GM12874 (cell line): ENCODE results near the gene MPDU1.

Experiments
- TF ChIP-seq, protein P1 (sequence below): IDR thresholded peaks from 2 replicates; pipeline ENCODE4 v1.5.1; 2011; ENCODE audit warnings: low read depth, mild to moderate bottlenecking, control low read depth, low read length, moderate library complexity; ENCODE audit not compliant: insufficient read depth

MPDU1 gene

DNA sequence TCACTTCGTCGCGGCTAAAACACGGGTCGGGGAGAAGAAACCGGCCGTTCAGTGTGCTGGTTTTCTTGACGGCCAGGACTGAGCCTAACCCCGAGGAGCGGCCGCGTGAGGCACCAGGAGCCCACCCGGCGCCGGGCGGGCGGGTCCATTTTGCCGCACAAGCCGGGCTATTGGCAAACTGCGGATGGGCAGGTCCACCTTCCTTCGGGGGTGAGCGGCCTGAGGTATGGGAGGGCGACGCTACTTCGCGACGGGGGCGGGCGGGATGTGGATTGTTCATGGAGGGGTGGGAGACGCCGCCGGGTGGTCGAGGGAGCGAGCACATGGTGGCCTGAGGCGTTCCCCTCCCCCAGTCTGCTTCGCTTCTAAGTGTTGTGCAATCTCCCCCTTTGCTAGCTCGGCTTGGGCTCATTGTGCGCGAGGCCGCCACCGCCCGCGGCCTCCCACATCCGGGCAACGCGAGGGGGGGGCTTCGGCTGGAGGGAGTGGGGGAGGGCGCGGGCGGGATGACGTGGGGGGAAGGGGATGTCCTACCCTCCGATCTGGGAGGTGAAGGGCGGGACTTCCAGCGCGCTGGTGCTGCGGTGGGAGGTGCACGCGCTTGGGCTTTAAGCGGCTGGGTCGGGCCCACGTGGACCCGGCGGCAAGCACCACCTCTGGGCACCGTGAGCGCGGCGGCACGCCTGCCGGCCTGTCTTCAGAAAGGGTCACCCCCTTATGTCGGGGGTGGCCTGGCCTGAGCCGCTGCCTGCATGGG is 10.2 kb upstream of the MPDU1 start:
- TF ChIP-seq, protein P1, sequence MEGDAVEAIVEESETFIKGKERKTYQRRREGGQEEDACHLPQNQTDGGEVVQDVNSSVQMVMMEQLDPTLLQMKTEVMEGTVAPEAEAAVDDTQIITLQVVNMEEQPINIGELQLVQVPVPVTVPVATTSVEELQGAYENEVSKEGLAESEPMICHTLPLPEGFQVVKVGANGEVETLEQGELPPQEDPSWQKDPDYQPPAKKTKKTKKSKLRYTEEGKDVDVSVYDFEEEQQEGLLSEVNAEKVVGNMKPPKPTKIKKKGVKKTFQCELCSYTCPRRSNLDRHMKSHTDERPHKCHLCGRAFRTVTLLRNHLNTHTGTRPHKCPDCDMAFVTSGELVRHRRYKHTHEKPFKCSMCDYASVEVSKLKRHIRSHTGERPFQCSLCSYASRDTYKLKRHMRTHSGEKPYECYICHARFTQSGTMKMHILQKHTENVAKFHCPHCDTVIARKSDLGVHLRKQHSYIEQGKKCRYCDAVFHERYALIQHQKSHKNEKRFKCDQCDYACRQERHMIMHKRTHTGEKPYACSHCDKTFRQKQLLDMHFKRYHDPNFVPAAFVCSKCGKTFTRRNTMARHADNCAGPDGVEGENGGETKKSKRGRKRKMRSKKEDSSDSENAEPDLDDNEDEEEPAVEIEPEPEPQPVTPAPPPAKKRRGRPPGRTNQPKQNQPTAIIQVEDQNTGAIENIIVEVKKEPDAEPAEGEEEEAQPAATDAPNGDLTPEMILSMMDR = no peak

DNA sequence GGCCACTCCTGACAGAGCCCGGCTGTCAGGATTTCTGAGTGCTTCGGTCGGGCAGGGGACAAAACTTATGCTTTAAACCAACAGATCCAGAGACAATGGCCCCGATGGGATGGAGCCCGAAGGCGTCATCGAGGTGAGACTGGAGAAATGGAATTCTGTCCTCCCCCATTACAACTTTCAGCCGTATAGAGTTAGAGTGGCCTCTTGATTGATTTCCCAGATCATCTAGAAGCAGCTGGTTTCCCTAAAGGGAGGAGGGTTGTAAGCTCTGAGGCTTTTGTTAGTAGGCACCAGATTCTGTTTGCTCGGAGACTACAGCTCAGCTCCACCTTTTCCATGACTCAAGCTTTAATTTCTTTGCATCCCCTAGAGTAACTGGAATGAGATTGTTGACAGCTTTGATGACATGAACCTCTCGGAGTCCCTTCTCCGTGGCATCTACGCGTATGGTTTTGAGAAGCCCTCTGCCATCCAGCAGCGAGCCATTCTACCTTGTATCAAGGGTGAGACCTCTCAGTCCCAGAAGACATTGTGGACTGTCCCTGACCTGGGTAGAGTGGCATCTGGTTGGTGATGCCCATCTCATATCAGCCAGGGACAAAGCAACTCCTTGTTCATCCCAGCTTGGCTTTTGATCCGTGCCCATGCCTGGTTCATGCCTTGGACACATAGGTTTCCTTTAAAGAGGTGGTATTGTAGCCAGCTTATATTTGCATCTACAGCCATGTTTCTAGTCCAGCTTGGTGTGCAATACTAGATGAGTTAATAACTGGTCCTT is 9.3 kb upstream of the MPDU1 start:
- TF ChIP-seq, protein P1 = no peak

DNA sequence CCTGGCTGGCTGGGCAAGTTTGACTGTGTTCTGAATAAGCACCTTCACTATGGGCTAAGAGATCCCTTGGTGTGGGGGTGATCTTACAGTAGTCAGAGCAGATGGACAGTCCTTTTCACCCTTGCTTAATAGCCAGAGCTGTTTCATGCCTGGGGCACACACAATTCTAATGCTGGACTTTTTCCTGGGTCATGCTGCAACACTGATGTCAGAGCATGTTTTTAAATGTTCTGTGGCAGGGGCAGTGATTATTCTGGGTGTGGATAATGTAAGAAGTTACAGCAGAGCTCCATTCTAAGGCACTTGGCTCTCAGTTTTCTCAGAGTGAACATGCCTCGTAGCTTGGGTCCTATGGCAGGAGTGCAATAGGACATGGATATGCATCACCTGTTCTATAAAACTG is 8.2 kb upstream of the MPDU1 start:
- TF ChIP-seq, protein P1 = no peak

DNA sequence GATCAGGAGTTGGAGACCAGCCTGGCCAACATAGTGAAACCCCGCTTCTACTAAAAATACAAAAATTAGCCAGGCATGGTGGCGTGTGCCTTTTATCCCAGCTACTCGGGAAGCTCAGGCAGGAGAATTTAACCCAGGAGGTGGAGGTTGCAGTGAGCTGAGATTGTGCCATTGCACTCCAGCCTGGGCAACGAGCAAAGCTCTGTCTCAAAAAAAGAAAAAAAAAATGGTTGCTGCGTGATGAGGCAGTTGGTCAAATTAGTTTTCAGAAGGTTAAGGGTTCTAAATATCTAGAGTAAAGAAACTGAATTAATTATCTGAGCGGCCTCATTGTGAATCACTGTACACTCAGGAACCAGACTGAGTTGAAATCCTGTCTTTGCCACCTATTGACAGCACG is 7.7 kb upstream of the MPDU1 start:
- TF ChIP-seq, protein P1 = no peak

DNA sequence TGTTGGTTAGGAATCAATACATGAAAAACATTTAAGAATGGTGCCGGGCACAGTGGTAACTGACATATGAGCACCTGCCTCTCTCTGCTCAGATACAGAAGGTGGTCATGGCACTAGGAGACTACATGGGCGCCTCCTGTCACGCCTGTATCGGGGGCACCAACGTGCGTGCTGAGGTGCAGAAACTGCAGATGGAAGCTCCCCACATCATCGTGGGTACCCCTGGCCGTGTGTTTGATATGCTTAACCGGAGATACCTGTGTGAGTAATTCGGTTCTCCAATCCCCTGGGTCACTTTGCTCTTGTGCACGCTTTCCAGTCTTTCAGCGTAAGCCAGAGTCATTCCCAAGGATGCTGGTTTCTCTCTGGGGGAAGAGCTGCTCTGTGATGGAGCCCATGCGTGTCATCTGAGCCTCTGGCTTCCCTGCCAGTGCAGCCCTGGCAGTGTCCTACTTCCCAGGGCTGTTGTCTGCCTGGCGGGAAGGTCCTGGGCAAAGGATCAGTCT is 7.2 kb upstream of the MPDU1 start:
- TF ChIP-seq, protein P1 = no peak

DNA sequence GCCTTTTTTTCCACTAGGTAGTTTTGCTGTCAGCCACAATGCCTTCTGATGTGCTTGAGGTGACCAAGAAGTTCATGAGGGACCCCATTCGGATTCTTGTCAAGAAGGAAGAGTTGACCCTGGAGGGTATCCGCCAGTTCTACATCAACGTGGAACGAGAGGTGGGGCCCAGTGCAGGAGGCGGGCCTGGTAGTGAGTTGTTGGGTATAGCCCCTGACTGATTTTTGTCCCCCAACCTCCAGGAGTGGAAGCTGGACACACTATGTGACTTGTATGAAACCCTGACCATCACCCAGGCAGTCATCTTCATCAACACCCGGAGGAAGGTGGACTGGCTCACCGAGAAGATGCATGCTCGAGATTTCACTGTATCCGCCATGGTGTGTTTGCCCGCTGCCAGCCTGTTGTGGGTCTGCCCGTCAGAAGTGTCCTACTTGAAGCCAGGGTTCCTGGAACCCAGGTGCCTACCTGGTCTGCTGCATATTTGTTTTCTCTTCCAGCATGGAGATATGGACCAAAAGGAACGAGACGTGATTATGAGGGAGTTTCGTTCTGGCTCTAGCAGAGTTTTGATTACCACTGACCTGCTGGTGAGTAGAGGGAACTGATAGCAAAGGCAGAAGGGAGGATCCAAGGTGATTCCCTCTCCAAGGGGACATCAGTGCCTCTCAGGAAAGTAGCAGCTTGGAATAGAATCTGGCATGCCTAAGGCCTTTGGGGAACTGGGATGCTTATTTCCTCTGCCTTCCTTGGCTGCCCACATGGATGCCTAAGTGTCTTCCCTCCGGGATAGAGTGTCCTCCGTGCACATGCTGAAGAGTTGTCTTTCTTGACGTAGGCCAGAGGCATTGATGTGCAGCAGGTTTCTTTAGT is 6.1 kb upstream of the MPDU1 start:
- TF ChIP-seq, protein P1 = no peak
